ENCODE data around the gene RASGRP4.
"Not testable (repeated sequence)": the region's sequence is repeated elsewhere in the genome, so short reads cannot be mapped to it uniquely, and the experiment has no call there.

Gene RASGRP4

GRCh38 chr19:38367041-38367440 is 59.0 kb downstream of the RASGRP4 start:
- DNase-seq = no peak

DNA sequence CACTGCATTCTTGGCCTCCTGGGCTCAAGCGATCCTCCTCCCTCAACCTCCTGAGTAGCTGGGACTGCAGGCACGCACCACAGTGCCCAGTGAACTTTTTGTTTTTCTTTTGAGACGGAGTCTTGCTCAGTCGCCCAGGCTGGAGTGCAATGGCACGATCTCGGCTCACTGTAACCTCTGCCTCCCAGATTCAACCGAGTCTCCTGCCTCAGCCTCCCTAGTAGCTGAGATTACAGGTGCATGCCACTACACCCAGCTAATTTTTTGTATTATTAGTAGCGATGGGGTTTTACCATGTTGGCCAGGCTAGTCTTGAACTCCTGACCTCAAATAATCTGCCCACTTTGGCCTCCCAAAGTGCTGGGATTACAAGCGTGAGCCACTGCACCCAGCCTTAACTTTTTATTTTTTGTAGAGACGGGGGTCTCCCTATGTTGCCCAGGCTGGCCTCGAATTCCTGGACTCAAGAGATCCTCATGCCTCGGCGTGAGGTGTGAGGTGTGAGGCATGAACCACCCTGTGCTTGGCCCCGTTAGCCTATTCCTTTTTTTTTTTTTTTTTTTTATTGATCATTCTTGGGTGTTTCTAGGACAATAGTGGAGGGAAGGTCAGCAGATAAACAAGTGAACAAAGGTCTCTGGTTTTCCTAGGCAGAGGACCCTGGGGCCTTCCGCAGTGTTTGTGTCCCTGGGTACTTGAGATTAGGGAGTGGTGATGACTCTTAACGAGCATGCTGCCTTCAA is 62.9 kb downstream of the RASGRP4 start:
- DNase-seq = not testable (repeated sequence)

DNA sequence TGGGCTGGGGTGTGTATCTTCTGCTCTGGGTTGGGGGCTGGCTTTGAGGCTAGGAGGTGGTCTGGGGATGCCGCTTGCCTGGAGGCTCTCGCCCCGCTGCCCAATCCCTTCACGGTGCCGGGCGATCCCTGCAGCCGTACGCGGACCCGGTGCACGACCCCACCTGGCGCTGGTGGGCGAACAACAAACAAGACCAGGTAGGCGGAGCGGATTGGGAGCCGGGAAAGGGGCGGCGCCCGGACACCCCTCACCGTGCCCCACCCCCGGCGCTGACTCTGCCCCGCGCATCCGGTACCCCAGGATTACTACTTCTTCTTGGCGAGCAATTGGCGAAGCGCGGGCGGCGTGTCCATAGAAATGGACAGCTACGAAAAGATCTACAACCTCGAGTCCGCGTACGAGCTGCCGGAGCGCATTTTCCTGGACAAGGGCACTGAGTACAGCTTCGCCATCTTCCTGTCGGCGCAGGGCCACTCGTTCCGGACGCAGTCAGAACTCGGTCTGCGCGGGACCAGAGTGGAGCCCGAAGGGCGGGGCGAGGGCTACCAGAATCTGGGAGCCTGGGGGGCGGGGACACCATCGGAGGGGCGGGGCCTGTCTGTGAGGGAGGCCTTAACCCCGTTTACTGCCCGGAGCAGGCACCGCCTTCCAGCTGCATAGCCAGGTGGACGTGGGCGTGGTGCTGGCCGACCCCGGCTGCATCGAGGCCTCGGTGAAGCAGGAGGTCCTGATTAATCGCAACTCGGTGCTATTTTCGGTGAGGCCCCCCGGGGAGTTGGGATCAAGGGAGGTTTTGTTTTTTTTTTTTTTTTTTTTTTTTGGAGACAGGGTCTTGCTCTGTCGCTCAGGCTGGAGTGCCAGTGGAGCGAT is 63.7 kb downstream of the RASGRP4 start:
- DNase-seq = peak; percentile 64

GRCh38 chr19:38361633-38362075 is 64.4 kb downstream of the RASGRP4 start:
- DNase-seq = peak; percentile 48

DNA sequence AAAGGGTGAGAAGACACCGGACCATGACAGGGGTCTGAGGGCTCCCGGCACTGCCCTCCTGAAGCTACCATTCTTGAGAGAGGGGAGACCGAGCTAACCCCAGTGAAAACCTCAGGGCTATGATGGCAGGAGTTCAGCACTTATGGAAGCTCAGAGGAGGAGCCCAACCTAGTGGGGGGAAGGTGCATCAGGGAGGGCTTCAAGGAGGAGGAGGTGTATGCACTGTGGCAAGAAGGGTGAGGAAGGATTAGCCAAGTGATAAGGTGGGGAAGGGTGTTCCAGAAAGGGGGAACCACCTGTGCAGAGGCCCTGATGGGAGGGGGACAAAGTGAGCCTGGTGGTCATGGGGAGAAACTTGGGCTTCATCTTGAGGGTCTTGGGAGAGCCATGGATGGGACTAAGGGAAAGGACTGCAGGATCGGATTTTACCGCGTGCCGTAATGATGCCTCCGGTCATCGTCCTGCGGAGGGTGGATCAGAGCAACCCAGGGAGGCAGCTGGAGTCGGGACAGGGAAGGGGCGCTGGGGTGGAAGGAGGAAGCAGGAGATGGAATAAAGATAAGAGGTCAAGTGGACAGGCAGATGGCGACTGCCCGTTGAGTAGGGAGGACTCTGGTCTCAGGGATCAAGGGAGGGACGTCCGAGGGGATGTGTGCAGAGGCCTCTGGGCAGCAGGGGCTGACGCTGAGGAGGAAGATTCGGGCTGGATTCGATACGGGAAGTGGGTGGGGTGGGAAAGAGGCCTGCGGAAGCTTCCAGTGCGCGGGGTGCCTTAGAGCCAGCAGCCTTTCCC is 65.0 kb downstream of the RASGRP4 start:
- DNase-seq = no peak

GRCh38 chr19:38360351-38360750 is 65.7 kb downstream of the RASGRP4 start:
- DNase-seq = no peak

DNA sequence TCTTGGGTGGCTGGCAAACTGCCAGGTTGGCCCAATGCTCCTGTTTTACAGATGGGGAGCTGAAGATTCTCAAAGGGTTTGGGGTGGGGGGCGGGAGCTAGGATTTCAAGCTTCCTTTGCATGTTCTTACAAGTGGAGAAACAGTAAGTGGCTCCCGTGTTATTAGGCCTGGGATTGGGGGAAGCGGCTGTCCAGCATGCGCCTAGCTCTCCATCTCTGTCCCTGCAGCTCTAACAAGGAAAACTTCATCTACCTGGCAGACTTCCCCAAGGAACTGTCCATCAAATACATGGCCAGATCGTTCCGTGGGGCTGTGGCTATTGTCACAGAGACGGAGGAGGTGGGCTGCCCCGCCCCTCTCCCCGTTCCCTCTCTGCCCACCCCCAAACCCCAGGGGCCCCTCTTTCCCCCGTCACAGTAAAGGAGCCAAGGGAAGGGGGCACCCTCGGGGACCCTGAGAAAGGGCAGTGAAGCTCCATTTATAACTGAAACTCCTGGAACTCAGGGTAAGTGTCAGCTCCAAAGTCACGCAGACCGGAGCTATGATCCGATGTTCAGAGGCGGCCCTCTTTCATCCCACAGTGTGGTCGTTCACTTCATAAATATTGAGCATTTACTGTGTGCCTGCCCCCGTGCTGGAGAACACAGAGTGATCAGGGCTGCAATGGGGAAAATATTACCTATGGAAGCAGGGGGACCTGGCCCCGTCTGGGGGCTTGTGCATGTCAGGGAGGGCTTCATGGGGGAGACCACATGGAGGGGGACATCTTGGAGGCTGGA is 66.6 kb downstream of the RASGRP4 start:
- no peak for DNase-seq
